A549 (cell line): ENCODE results near the gene SLC6A12. TPM values are rescaled to one million over a fixed set of nuclear protein-coding genes. Genes with fewer than 3 reads are reported as not detected.

Source experiments
- ATAC-seq, 2 experiments: fragments of 200-7000 bp in 1 of 2; fragments of >200 bp in 1 of 2; cut with Nextera tagmentation in 1 of 2; cut with Tn5 transposase in 1 of 2; 3 replicates each; pipeline versions ENCODE4 v1.8.0 to v1.9.1; 2018 to 2020; ENCODE audit warnings: mild to moderate bottlenecking in 1 of 2, moderate library complexity in 1 of 2
- CTCF ChIA-PET: fragments of 300-600 bp; sonication (Branson Sonifier 250); formaldehyde crosslinking; extraction: SDS; loops from one replicate; lab custom pipeline; 2021; ENCODE audit warnings: antibody characterized with exemption, inconsistent platforms; lab: Yijun Ruan, JAX
- POLR2A ChIA-PET: fragments of 350-600 bp; formaldehyde crosslinking; extraction: SDS; loops from one replicate; lab custom pipeline; 2021; ENCODE audit warnings: antibody characterized with exemption, inconsistent platforms; lab: Yijun Ruan, JAX
- DNase-seq, 2 experiments: peaks; one replicate each; pipeline versions ENCODE4 v3.0.0 to v3.0.0-alpha.2; 2011 to 2016; ENCODE audit warnings: low read depth in 1 of 2, low spot score in 1 of 2
- FAIRE-seq: peaks from 2 replicates; lab custom pipeline; 2011; peaks lifted over from hg19 to GRCh38; lab: Jason Lieb, UNC
- H3K27ac ChIP-seq, 2 experiments: fragments of >200 bp; sonication (Bioruptor Twin); formaldehyde crosslinking; 3 replicates each; pipeline ENCODE4 v1.5.1; 2016 to 2017
- H3K4me1 ChIP-seq: fragments of >200 bp; sonication (Bioruptor Twin); formaldehyde crosslinking; 3 replicates; pipeline ENCODE4 v1.6.1; 2016
- H3K4me2 ChIP-seq: fragments of >200 bp; sonication (Bioruptor Twin); formaldehyde crosslinking; 3 replicates; pipeline ENCODE4 v1.6.1; 2016
- H3K4me3 ChIP-seq: fragments of >200 bp; sonication (Bioruptor Twin); formaldehyde crosslinking; 3 replicates; pipeline ENCODE4 v1.5.1; 2016
- H3K9me3 ChIP-seq: fragments of >200 bp; sonication (Bioruptor Twin); formaldehyde crosslinking; 3 replicates; pipeline ENCODE4 v1.6.1; 2016
- BCL3 ChIP-seq: fragments of >200 bp; sonication (Bioruptor Twin); formaldehyde crosslinking; IDR thresholded peaks from 3 replicates; pipeline ENCODE4 v1.6.1; 2016
- CBX8 ChIP-seq: fragments of 200-600 bp; sonication (generic); IDR thresholded peaks from 2 replicates; pipeline ENCODE4 v1.6.1; 2016
- CHD4 ChIP-seq: fragments of 200-600 bp; sonication (generic); IDR thresholded peaks from 2 replicates; pipeline ENCODE4 v1.6.1; 2016; ENCODE audit warnings: antibody characterized with exemption, mild to moderate bottlenecking, borderline replicate concordance
- E2F6 ChIP-seq: IDR thresholded peaks from 2 replicates; pipeline ENCODE4 v1.6.1; 2012; ENCODE audit warnings: low read depth, borderline replicate concordance
- EHF ChIP-seq: fragments of 250-450 bp; sonication (Bioruptor Pico); IDR thresholded peaks from 2 replicates; pipeline ENCODE4 v1.5.0; 2020; ENCODE audit warnings: mild to moderate bottlenecking
- ELK1 ChIP-seq: fragments of 150-350 bp; IDR thresholded peaks from 2 replicates; pipeline ENCODE4 v1.6.1; 2014; ENCODE audit warnings: low read depth, mild to moderate bottlenecking, low read length
- EP300 ChIP-seq, 2 experiments: fragments of >200 bp; sonication (Bioruptor Twin); formaldehyde crosslinking; IDR thresholded peaks; 2 replicates in 1 of 2; 3 replicates in 1 of 2; pipeline ENCODE4 v1.6.1; 2016 to 2017
- ESRRA ChIP-seq: fragments of 150-350 bp; IDR thresholded peaks from 2 replicates; pipeline ENCODE4 v1.6.1; 2014; ENCODE audit warnings: mild to moderate bottlenecking, low read length, borderline replicate concordance
- FOSB ChIP-seq: fragments of 250-450 bp; sonication (Bioruptor Pico); IDR thresholded peaks from 2 replicates; pipeline ENCODE4 v1.5.0; 2020; ENCODE audit warnings: mild to moderate bottlenecking, moderate library complexity
- FOXS1 ChIP-seq: fragments of 250-450 bp; sonication (Bioruptor Pico); IDR thresholded peaks from 2 replicates; pipeline ENCODE4 v1.5.0; 2020; ENCODE audit warnings: mild to moderate bottlenecking, moderate library complexity
- HDAC2 ChIP-seq: fragments of 200-600 bp; sonication (generic); IDR thresholded peaks from 2 replicates; pipeline ENCODE4 v1.6.1; 2016
- HES2 ChIP-seq: fragments of >200 bp; sonication (Bioruptor Twin); formaldehyde crosslinking; IDR thresholded peaks from 2 replicates; pipeline ENCODE4 v1.6.1; 2016
- HMGXB4 ChIP-seq: fragments of 250-450 bp; sonication (Bioruptor Pico); IDR thresholded peaks from 2 replicates; pipeline ENCODE4 v1.5.0; 2021; ENCODE audit warnings: mild to moderate bottlenecking, moderate library complexity, borderline replicate concordance
- HOXA7 ChIP-seq: fragments of 250-450 bp; sonication (Bioruptor Pico); IDR thresholded peaks from 2 replicates; pipeline ENCODE4 v1.5.0; 2020; ENCODE audit warnings: mild to moderate bottlenecking, moderate library complexity
- JUNB ChIP-seq: fragments of >200 bp; sonication (Bioruptor Twin); formaldehyde crosslinking; IDR thresholded peaks from 2 replicates; pipeline ENCODE4 v1.6.1; 2016
- KDM1A ChIP-seq: fragments of 200-600 bp; sonication (generic); IDR thresholded peaks from 2 replicates; pipeline ENCODE4 v1.6.1; 2016; ENCODE audit warnings: low read depth, mild to moderate bottlenecking
- NFE2L2 ChIP-seq: fragments of 150-350 bp; conservative IDR thresholded peaks from 2 replicates; pipeline ENCODE4 v1.6.1; 2014; ENCODE audit warnings: low read length
- NR3C1 ChIP-seq: fragments of >200 bp; sonication (Bioruptor Twin); formaldehyde crosslinking; IDR thresholded peaks from 3 replicates; pipeline ENCODE4 v1.6.1; 2017
- POLR2AphosphoS2 ChIP-seq: conservative IDR thresholded peaks from 2 replicates; pipeline ENCODE4 v1.6.1; 2012; ENCODE audit warnings: low read length, improper control_type of control experiment, inconsistent platforms
- RARB ChIP-seq: fragments of 250-450 bp; sonication (Bioruptor Pico); IDR thresholded peaks from 2 replicates; pipeline ENCODE4 v1.8.0; 2021; ENCODE audit warnings: mild to moderate bottlenecking, moderate library complexity
- RCOR1 ChIP-seq: fragments of 150-350 bp; IDR thresholded peaks from 2 replicates; pipeline ENCODE4 v1.6.1; 2014; ENCODE audit warnings: antibody characterized with exemption, low read length, low read depth
- SREBF2 ChIP-seq: fragments of 450-650 bp; IDR thresholded peaks from 2 replicates; pipeline ENCODE4 v1.6.1; 2014; ENCODE audit warnings: mild to moderate bottlenecking, moderate library complexity
- USF2 ChIP-seq: fragments of 450-650 bp; IDR thresholded peaks from 2 replicates; pipeline ENCODE4 v1.6.1; 2014; ENCODE audit warnings: antibody characterized with exemption
- ZC3H11A ChIP-seq: fragments of 450-650 bp; IDR thresholded peaks from 2 replicates; pipeline ENCODE4 v1.6.1; 2014; ENCODE audit warnings: antibody characterized with exemption, mild to moderate bottlenecking
- ZFP36 ChIP-seq: fragments of 450-650 bp; IDR thresholded peaks from 2 replicates; pipeline ENCODE4 v1.6.1; 2014; ENCODE audit warnings: borderline replicate concordance; ENCODE audit not compliant: partially characterized antibody
- ZNF302 ChIP-seq: fragments of 250-450 bp; sonication (Bioruptor Pico); IDR thresholded peaks from 2 replicates; pipeline ENCODE4 v1.9.0; 2021; ENCODE audit warnings: inconsistent platforms, mild to moderate bottlenecking, moderate library complexity
- ZSCAN20 ChIP-seq: fragments of 250-450 bp; sonication (Bioruptor Pico); IDR thresholded peaks from 2 replicates; pipeline ENCODE4 v1.8.0; 2022; ENCODE audit warnings: mild to moderate bottlenecking, moderate library complexity
- WGBS: methylation state at CpG from one replicate; pipeline ENCODE4 v1.1.6; 2017; ENCODE audit errors: missing lambda C conversion rate; 5-methylcytosine and 5-hydroxymethylcytosine counted together
- polyA plus RNA-seq, 4 experiments: library from polyadenylated mRNA; depleted of rRNA in 3 of 4; stranded (reverse); fragments of >200 nt; fragmentation: RNase III in 1 of 4; extraction: RNeasy Plus Mini Kit Qiagen cat#74134 plus additional on column Dnase treatment in 1 of 4; gene quantifications; 2 replicates in 3 of 4; 3 replicates in 1 of 4; pipeline ENCODE4 v1.2.3, GENCODE V29; 2011 to 2017

The SLC6A12 gene
- polyA plus RNA-seq, 2 of the 4 experiments (the other 2 are of a cell fraction): 0.78 to 4.4 TPM

- Histone ChIP-seq H3K4me1 (peaks cover 6% of the 10 kb centered on the region; the same call in 2 of the 3 replicates), H3K4me3 (no peak overlapping the region), H3K4me2 (no peak overlapping the region), H3K9me3 (no peaks in the 10 kb centered on the region), H3K27ac (no peak overlapping the region)
- WGBS: 61% methylated on average over 10 of the region's 10 CpGs
- POLR2A ChIA-PET: no interaction called here
- no peak for FAIRE-seq
- TF ChIP-seq ZFP36 (no peak), RARB (CRISPR knock-in tag) (no peak), ZC3H11A (no peak), JUNB (no peak), NFE2L2 (no peak), FOXS1 (CRISPR knock-in tag) (no peak), E2F6 (no peak), EP300 (IDR thresholded peaks at IDR 0.05) (no peak), ZSCAN20 (CRISPR knock-in tag) (no peak), CHD4 (no peak), HMGXB4 (CRISPR knock-in tag) (no peak), USF2 (no peak), ELK1 (no peak), HOXA7 (CRISPR knock-in tag) (no peak), BCL3 (no peak), EHF (CRISPR knock-in tag) (no peak)
- CTCF ChIA-PET: no interaction called here
- no peak for DNase-seq
- ATAC-seq: no peak
These were observed 6.2 kb downstream of the SLC6A12 start for GRCh38 chr12:207804-208203.

- Histone ChIP-seq H3K4me2 (no peak overlapping the region), H3K27ac (no peak overlapping the region), H3K4me1 (0 out of 3 replicates have a peak, but pooled peaks cover 3% of the 10 kb centered on the region), H3K4me3 (no peak overlapping the region)
- 69% methylated on average over 21 of the region's 21 CpGs for WGBS
- POLR2A ChIA-PET: no interaction called here
- FAIRE-seq: no peak
- CTCF ChIA-PET: no interaction called here
- DNase-seq: no peak
- ATAC-seq: no peak
- TF ChIP-seq FOSB (CRISPR knock-in tag): no peak
- no peak for TF ChIP-seq HDAC2
- TF ChIP-seq SREBF2: no peak
- no peak for TF ChIP-seq HES2
- no peak for TF ChIP-seq POLR2AphosphoS2
- TF ChIP-seq ZNF302 (CRISPR knock-in tag): no peak
- TF ChIP-seq NFE2L2: no peak
- no peak for TF ChIP-seq CHD4
- TF ChIP-seq KDM1A: no peak
- TF ChIP-seq RCOR1: no peak
- no peak for TF ChIP-seq CBX8
- TF ChIP-seq NR3C1: no peak
- TF ChIP-seq ESRRA: no peak
- TF ChIP-seq, all 56 proteins: peak for 0
- H3K9me3 ChIP-seq: no peaks in the 10 kb centered on the region
These were observed 7.1 kb downstream of the SLC6A12 start for GRCh38 chr12:206746-207440.
